Measurements from ENCODE around the gene MRPL28.
"Not testable (repeated sequence)": the region's sequence is repeated elsewhere in the genome, so short reads cannot be mapped to it uniquely, and the experiment has no call there.

MRPL28 gene

DNA sequence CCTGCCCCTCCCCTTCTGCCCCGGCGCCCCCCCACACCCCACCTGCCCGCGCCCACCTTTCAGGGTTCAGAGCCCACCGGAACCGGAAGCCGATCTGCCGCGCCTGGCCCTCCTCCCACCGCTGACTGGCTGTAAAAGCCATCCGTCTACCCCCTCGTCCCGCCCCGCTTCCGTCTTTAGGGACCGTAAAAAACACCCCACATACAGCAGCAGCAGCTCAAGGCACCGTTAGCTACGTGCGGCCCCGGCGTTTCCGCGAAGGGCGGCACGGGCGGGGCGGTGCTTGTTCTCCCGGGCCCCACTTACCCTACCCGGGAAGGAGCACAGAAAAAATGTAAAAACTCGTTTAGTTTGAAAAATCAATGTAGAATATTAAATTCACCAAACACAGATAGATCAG lies at the start of gene MRPL28:
TSS of gene MRPL28 (minus strand) at position 96 of the 400 bp plus-strand sequence. CDS start 320 bp downstream, outside the sequence.
- DNase-seq: peak; percentile 47

DNA sequence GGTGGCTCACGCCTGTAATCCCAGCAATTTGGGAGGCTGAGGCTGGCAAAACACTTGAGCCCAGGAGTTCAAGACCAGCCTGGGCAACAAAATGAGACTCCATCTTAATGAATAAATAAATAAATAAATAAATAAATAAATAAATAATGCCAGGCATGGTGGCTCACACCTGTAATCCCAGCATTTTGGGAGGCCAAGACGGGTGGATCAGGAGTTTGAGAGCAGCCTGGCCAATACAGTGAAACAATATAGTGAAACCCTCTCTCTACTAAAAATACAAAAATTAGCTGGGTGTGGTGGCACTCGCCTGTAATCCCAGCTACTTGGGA lies 44.8 kb upstream of the MRPL28 start:
- DNase-seq: not testable (repeated sequence)

- no peak for DNase-seq
Observed at GRCh38 chr16:414395-415169, 44.2 kb upstream of the MRPL28 start.

- DNase-seq: no peak
Observed at GRCh38 chr16:411576-412265, 41.4 kb upstream of the MRPL28 start.

- DNase-seq: no peak
Observed at GRCh38 chr16:410516-411178, 40.3 kb upstream of the MRPL28 start.

GRCh38 chr16:407253-407652 lies 36.9 kb upstream of the MRPL28 start:
- no peak for DNase-seq

- no peak for DNase-seq
Observed at GRCh38 chr16:405548-406506, 35.5 kb upstream of the MRPL28 start.

DNA sequence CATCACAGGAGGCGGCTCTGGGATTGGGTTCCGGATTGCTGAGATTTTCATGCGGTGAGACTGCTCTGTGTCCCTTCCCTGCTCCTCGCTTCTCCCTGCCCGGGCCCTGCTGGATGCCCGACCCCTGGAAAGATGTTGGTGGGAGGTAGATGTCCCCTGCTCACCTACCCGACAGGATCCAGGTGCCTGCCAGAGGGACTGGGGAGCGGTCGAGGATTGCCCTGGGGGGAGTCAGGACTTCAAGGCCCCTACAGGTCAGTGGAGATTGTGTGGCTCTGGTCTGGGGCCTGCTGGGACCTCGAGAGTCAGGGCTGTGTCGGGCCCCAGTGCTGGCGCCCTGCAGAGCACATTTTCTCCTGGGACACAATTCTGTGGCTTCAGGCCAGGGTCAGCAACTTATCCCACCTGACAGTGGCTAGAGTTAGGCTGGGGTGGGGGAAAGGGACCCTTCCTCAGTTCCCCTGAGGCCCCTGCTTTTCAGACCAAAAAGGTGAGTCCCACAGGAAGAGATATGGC lies 34.7 kb upstream of the MRPL28 start:
- DNase-seq: no peak

DNA sequence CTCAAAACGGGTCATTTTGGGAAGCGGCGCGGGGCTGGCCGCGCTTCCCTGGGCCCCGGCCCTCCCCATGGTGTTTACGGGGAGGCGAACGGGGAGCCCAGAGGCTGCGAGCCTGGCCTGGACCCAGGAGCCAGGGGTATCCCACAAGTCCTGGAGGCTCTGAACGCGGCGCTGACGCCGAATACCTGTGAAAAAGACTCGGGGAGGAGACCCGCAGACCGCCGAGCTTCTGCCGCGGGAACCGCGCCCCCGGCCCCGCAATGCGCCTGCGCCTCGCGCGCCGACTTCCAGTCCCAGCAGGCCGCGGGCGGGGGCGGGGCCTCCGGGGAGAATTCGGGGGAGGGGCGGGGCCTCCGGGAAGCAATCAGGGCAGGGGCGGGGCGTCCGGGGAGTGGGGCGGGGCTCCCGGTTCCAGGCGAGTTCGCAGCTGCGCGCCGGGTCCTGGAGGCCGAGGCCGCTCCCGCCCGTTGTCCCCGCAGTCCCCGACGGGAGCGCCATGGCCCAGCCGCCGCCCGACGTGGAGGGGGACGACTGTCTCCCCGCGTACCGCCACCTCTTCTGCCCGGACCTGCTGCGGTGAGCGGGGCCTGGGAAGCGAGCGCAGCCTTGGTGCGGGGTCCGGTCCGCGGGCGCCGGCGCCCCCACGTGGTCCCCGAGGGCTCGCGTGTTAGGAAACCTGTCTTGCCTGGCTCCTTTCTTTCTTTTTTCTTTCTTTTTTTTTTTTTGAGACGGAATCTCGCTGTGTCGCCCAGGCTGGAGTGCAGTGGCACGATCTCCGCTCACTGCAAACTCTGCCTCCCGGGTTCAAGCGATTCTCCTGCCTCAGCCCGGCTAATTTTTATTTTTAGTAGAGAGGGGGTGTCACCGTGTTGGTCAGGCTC lies 31.4 kb upstream of the MRPL28 start, which contains the start of gene DECR2:
TSS of gene DECR2 (plus strand) at position 418 of the 881 bp plus-strand sequence. CDS start at position 497, 79 bp downstream.
- DNase-seq: no peak

GRCh38 chr16:400061-400591 lies 29.8 kb upstream of the MRPL28 start:
- DNase-seq: no peak

- no peak for DNase-seq
Observed at GRCh38 chr16:399340-400019, 29.1 kb upstream of the MRPL28 start.

DNA sequence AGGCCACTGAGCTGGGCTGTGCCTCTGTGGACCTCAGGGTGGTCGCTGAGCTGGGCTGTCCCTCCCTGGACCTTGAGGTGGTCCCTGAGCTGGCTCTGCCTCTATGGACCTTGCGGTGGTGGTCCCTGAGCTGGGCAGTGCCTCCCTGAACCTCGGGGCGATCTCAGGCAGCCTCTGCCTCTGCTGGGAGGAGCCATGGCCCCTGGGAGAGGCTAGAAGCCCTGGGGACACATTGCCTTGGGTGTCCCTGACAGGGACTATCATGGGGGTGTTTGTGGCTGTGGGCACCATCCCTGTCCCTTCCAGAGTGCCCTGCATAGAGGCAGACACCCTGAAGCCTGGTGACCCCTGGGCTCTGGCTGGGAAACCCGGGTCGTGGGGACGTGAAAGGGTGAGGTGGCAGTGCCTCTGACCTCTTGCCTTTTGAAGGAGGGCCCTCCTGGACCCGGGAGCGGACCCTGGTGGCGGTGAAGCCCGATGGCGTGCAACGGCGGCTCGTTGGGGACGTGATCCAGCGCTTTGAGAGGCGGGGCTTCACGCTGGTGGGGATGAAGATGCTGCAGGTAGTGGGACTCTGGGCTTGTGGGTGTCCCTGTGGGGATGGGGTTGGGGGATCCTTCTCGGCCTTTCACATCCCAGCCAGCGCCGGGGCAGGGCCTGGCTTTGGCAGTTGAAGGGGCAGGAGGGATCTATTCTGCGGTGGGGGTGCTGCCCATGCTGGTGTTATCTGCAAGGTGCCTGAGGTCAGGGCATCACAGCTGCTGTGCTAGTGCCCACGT lies 28.4 kb upstream of the MRPL28 start:
- no peak for DNase-seq

DNA sequence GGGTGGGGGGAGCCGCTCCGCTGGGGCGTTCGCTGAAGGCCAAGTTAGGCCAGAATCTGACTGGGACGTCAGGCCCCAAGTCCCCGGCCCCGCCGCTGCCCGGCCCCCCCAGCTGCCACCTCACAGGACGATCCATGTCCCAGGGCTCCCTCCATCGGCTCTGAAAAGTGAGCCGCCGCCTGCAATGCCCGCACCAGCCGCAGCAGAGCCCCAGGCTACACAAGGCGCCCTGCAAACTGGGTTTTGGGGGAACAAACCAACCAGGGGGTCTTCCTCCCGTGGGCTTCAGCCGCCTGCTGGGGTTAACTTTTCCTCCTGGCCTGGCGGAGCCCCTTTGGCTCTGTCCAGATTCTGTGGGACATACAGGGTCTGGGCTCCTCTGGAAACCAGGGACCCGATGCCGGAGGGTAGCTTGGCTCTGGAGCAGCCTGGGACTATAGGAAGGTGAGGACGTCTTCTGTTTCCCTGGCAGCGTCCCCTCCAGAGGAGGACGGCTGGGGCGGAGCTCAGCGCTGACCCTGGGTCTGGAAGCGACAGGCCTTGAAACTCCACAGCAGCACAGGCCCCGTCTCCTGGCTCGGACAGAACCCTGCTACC lies 27.5 kb upstream of the MRPL28 start:
- DNase-seq: no peak

- no peak for DNase-seq
Observed at GRCh38 chr16:397135-397661, 26.9 kb upstream of the MRPL28 start, which contains the start of gene NME4. Gene NME4, plus strand, starts transcription at chr16:397199. Its CDS starts 24 bp downstream, at chr16:397223.

DNA sequence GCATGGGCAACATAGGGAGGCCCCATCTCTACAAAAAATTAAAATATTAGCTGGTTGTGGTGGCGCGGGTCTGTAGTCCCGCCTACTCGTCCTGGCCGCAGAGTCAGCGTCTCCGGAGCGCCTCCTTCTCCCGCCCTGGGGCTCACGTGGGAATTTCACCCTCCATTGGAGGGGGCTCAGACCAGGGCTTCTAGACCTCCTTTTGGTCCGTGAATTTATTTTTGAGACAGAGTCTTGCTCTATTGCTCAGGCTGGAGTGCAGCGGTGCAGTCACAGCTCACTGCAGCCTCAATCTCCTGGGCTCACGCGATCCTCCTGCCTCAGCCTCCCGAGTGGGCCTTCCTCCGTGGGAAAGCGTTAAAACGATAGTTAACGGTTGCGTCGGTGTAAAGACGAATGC lies 26.3 kb upstream of the MRPL28 start:
- no peak for DNase-seq

GRCh38 chr16:396199-396598 lies 25.9 kb upstream of the MRPL28 start:
- DNase-seq: no peak

DNA sequence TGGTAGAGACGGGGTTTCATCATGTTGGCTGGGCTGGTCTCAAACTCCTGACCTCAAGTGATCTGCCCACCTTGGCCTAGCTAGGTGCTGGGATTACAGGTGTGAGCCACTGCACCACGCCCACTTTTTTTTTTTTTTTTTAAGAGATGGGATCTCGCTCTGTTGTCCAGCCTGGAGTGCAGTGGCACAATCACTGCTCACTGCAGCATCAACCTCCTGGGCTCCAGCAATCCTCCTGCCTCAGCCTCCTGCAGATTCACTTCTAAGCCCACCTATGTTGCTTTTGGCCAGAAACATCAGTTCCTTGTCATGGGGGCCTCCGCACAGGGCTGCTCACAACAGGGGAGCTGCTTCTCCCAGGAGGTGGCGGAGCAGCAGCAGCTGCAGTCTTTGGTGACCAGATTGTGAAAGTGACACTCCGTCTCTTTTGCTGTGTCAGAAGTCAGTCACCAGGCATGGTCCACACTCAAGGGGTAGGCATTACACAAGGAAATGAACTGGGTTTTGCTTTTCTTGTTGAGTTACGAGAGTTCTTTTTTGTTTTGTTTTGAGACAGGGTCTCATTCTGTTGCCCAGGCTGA lies 22.2 kb upstream of the MRPL28 start:
- no peak for DNase-seq

DNA sequence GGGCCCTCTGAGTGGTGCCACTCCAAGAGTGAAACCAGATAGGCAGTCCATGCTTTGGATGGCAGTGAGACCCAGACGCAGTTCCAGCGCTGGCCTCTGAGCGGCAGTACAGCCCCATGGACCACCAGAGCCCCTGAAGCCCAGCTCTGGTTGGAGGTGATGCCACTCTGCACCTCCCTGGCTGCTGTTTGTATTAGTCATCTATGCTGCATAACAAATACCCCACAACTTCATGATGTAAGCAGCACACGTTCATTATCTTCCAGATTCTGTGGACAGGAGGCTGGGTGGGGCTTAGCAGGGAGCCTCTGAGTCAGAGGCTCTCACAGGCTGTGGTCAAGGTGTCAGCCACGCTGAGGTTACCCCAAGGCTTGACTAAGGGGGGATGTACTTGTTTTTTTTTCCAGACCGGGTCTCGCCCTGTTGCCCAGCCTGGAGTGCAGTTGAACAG lies 21.6 kb upstream of the MRPL28 start:
- no peak for DNase-seq

Measured in NCI-H1436 treated with DMSO at 0.1 percent for 48 hours (cell line).